ENCODE data around the gene SLC6A1. TPM values are rescaled to one million over a fixed set of nuclear protein-coding genes. Genes with fewer than 3 reads are reported as not detected.

Gene SLC6A1
- total RNA-seq, 1 donor from 2014 or later: 2.0 TPM

DNA sequence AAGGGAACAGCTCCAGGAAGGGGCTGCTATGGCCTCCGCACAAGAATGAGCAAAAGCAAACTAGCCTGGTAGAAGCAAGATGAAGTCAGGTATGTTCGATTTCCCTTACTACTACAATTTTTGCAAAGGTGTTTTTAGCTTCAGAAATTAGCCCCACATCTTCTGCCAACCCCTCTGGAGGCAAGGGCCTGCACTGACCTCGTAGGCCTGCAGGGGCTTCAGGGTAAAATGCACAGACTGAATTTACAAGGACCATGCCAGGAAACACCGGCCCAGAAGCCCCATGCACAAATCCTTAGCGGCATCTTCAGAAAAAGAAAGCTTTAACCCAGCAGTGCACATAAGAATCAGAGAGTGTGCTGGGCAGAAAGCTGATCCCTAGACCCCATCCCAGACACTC, 53.0 kb downstream of the SLC6A1 start:
- H3K9me3 Mint-ChIP-seq (ENCODE audit: low read depth): peaks cover 10% of the 10 kb centered on the region
- H3K4me1 Mint-ChIP-seq (ENCODE audit: low read depth): no peaks in the 10 kb centered on the region
- no peak overlapping the region for H3K27ac Mint-ChIP-seq (ENCODE audit: unreplicated experiment)
- peaks cover 58% of the 10 kb centered on the region for H3K27me3 Mint-ChIP-seq (ENCODE audit: low read depth)
- DNase-seq (ENCODE audit: low spot score): no peak
- TF ChIP-seq, protein P1, sequence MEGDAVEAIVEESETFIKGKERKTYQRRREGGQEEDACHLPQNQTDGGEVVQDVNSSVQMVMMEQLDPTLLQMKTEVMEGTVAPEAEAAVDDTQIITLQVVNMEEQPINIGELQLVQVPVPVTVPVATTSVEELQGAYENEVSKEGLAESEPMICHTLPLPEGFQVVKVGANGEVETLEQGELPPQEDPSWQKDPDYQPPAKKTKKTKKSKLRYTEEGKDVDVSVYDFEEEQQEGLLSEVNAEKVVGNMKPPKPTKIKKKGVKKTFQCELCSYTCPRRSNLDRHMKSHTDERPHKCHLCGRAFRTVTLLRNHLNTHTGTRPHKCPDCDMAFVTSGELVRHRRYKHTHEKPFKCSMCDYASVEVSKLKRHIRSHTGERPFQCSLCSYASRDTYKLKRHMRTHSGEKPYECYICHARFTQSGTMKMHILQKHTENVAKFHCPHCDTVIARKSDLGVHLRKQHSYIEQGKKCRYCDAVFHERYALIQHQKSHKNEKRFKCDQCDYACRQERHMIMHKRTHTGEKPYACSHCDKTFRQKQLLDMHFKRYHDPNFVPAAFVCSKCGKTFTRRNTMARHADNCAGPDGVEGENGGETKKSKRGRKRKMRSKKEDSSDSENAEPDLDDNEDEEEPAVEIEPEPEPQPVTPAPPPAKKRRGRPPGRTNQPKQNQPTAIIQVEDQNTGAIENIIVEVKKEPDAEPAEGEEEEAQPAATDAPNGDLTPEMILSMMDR (IDR thresholded peaks at IDR 0.05): no peak
- H3K36me3 Mint-ChIP-seq (ENCODE audit: low read depth): no peaks in the 10 kb centered on the region
- no peak overlapping the region for H3K4me3 Mint-ChIP-seq (ENCODE audit: unreplicated experiment)

DNA sequence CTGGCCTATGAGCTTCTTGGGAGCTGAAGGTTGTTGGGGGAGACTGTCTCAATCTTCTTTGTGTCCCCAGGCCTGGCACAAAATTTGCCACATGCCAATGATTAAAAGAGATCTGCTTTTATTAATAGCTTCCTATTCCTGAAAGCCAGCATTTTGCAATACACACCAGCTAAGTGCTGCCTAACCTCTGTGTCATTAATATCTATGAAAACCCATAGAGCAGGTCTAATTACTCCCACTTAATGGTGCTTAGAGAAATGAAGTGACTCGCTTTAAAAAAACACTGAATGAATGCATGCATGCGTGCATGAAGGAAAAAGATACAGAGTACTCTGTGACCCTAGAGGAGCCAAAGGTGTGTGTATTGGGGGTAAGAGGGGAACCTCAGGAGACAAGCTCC, 55.0 kb downstream of the SLC6A1 start:
- Mint-ChIP-seq H3K36me3 (ENCODE audit: low read depth) (no peaks in the 10 kb centered on the region), H3K27me3 (ENCODE audit: low read depth) (peaks cover 66% of the 10 kb centered on the region), H3K4me3 (ENCODE audit: unreplicated experiment) (no peak overlapping the region), H3K4me1 (ENCODE audit: low read depth) (no peaks in the 10 kb centered on the region), H3K9me3 (ENCODE audit: low read depth) (peaks cover 10% of the 10 kb centered on the region), H3K27ac (ENCODE audit: unreplicated experiment) (no peak overlapping the region)
- no peak for DNase-seq (ENCODE audit: low spot score)
- TF ChIP-seq, protein P1 (IDR thresholded peaks at IDR 0.05): no peak

DNA sequence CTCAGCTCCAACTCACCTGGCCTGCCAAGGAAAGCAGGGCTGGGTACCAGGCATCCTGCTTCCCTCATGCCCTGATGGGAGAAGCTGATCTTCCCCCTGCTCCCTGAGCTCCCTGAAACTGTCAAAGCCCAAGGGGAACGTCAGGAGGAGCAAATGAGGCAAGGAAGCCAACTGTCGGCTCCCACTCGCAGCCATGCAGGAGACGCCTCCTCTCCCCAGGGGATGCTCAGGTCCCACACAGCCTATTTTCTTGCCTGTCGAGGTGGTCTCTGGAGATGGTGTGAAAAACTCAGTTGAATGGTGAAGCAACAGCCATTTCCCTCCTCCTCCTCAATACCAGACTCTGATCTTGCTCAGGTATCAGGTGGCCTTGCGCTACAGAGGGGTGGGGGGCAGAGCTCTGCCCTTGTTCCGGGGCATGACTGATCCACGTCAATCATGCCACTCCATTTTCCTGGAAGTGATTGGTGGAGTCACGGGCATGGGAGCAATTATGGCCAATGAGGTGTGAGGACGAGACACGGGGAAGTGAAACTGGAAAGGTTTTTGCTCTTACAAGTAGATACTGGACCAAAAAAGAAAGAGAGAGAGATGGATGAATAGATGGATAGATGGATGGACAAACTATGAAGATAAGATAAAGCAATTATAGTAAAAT, 58.2 kb downstream of the SLC6A1 start:
- H3K27ac Mint-ChIP-seq (ENCODE audit: unreplicated experiment): no peak overlapping the region
- no peaks in the 10 kb centered on the region for H3K36me3 Mint-ChIP-seq (ENCODE audit: low read depth)
- TF ChIP-seq, protein P1 (IDR thresholded peaks at IDR 0.05): no peak
- no peak overlapping the region for H3K4me3 Mint-ChIP-seq (ENCODE audit: unreplicated experiment)
- peaks cover 74% of the 10 kb centered on the region for H3K27me3 Mint-ChIP-seq (ENCODE audit: low read depth)
- H3K4me1 Mint-ChIP-seq (ENCODE audit: low read depth): no peaks in the 10 kb centered on the region
- no peak for DNase-seq (ENCODE audit: low spot score)
- H3K9me3 Mint-ChIP-seq (ENCODE audit: low read depth): no peaks in the 10 kb centered on the region

DNA sequence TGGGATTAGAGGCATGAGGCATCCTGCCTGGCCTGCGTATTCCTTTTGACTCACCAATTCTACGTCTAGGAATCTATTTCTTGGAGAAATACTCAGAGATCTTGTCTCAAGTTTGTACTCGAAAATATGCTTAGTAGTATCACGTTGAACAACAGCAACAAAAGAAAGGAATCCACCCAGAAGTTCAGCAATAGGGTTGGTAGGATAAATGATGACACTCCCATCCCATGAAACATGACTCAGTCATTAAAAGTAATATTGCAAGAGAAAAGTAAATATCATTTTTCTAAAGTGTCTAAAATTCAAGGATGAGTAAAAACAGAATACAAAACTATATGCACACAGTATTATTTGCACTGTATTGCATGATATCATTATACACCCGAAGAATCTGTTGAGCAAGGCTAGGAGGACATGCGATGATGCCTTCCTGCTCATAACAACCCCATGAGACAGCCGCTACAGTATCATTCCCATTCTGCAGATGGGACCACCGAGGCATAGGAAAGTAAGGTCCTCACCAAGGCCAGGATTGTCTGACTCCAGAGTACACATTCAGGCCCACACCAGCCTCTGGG, 61.5 kb downstream of the SLC6A1 start:
- H3K27me3 Mint-ChIP-seq (ENCODE audit: low read depth): peaks cover 76% of the 10 kb centered on the region
- TF ChIP-seq, protein P1 (IDR thresholded peaks at IDR 0.05): no peak
- H3K36me3 Mint-ChIP-seq (ENCODE audit: low read depth): peaks cover 2% of the 10 kb centered on the region
- H3K27ac Mint-ChIP-seq (ENCODE audit: unreplicated experiment): no peak overlapping the region
- DNase-seq (ENCODE audit: low spot score): no peak
- no peaks in the 10 kb centered on the region for H3K4me1 Mint-ChIP-seq (ENCODE audit: low read depth)
- no peaks in the 10 kb centered on the region for H3K9me3 Mint-ChIP-seq (ENCODE audit: low read depth)
- no peak overlapping the region for H3K4me3 Mint-ChIP-seq (ENCODE audit: unreplicated experiment)

DNA sequence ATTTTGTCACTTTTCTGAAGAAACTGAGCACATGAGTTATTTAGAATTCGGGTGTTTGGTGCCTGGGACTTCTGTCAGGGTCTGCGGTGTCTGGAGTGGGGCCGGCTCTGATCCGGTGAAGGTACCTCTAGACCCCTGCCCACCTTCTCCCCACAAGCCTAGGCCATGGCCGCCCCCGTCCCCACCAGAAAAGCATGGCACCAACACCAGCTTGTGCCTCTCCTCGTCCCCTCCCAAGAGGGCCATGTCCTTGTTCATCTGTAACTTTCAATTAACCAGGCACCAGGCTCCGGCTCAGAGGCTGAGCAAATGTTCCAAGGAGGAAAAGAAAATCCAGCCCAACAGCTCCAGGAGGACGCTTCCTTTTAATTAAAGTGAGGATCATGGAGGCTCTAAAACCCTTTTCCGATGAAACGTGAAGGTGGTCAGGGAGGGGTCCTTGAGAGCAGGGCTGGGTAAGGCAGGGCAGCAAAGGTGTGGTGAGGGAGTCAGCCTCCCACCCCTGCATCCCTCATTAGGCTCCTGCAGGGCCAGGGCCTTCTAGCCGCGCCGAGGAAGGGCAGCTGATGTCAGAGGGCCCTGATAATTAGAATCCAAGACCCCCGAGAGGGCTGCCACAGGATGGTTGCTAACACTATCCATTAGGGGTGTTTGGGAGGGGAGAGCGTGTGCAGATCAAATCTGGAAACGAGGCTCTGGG, 62.3 kb downstream of the SLC6A1 start:
- Mint-ChIP-seq H3K4me1 (ENCODE audit: low read depth) (no peaks in the 10 kb centered on the region), H3K4me3 (ENCODE audit: unreplicated experiment) (no peak overlapping the region), H3K9me3 (ENCODE audit: low read depth) (no peaks in the 10 kb centered on the region), H3K36me3 (ENCODE audit: low read depth) (peaks cover 2% of the 10 kb centered on the region), H3K27ac (ENCODE audit: unreplicated experiment) (no peak overlapping the region), H3K27me3 (ENCODE audit: low read depth) (peaks cover 67% of the 10 kb centered on the region)
- no peak for DNase-seq (ENCODE audit: low spot score)
- TF ChIP-seq, protein P1 (IDR thresholded peaks at IDR 0.05): no peak

Measured in chondrocyte (in vitro differentiated cells).